Measurements from ENCODE around the gene AFMID. TPM values are rescaled to one million over a fixed set of nuclear protein-coding genes. Genes with fewer than 3 reads are reported as not detected.

The AFMID gene
- total and polyA plus RNA-seq, 2 experiments from 2014 or later: 38.0 to 47.5 TPM

DNA sequence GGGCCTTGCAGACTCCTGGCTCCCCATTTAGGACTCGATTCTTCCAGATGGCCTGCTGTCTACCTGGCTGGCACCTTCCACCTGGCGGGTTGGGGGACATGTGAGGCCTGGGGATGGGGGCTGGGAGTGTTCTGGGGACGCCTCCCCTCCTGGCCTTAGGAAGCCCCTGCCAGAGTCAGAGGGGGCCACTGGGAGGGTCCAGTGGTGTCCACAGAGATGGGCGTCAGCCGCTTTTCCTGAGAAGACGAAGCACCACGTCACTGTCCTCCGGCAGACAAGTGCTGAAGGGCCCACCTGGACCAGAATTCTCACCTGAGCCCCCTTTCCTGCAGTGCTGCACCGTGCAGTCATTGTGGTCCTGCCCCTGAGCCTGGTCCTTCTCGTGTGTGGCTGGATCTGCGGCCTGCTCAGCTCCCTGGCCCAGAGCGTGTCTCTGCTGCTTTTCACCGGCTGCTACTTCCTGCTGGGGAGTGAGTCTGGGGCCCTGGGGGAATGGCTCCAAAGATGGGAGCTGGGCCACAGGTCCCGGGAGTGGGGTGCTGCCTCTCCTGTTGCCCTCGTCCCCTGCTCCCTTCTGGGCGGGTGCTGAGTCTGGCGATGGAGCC is 47.2 kb downstream of the AFMID start:
- Mint-ChIP-seq H3K36me3 (ENCODE audit: low read depth) (no peaks in the 10 kb centered on the region), H3K9me3 (no peaks in the 10 kb centered on the region), H3K4me1 (peaks cover 3% of the 10 kb centered on the region), H3K27me3 (ENCODE audit: insufficient read depth, low read depth, poor library complexity) (peaks cover 23% of the 10 kb centered on the region), H3K4me3 (no peak overlapping the region), H3K27ac (no peak overlapping the region)
- no peaks in the 10 kb centered on the region for H3K79me2 ChIP-seq (replicated peaks; ENCODE audit: insufficient read depth)
- H3K36me3 ChIP-seq (ENCODE audit: insufficient read depth): no peaks in the 10 kb centered on the region
- no peak overlapping the region for H2AFZ ChIP-seq
- no peak overlapping the region for H3K4me3 ChIP-seq
- no peaks in the 10 kb centered on the region for H3F3A ChIP-seq (replicated peaks; ENCODE audit: low read depth)
- no peaks in the 10 kb centered on the region for H4K20me1 ChIP-seq (replicated peaks; ENCODE audit: insufficient read depth)
- no peaks in the 10 kb centered on the region for H3K4me1 ChIP-seq (ENCODE audit: insufficient read depth)
- no peak for DNase-seq (ENCODE audit: low spot score)
- ATAC-seq: no peak
- H3K27ac ChIP-seq (ENCODE audit: low read depth): no peak overlapping the region
- H3K4me2 ChIP-seq: no peak overlapping the region
- TF ChIP-seq STAT1 (IDR thresholded peaks at IDR 0.05; ENCODE audit: unreplicated experiment) (no peak), ZNF331 (CRISPR knock-in tag; IDR thresholded peaks at IDR 0.05; ENCODE audit: low read depth) (no peak), CREB1 (CRISPR knock-in tag; IDR thresholded peaks at IDR 0.05; ENCODE audit: low read depth) (no peak), ZNF114 (CRISPR knock-in tag; IDR thresholded peaks at IDR 0.05) (no peak), EZH2 (IDR thresholded peaks at IDR 0.05; ENCODE audit: low read depth, unreplicated experiment) (no peak), CTCF (conservative IDR thresholded peaks at IDR 0.05; ENCODE audit: low read depth in 2 of 2) (no peak), JUNB (IDR thresholded peaks at IDR 0.05; ENCODE audit: unreplicated experiment) (no peak), POLR2AphosphoS5 (IDR thresholded peaks at IDR 0.05; ENCODE audit: low read depth) (no peak), EZH2phosphoT487 (IDR thresholded peaks at IDR 0.05; ENCODE audit: unreplicated experiment) (no peak), NANOG (IDR thresholded peaks at IDR 0.05; ENCODE audit: borderline replicate concordance) (no peak)
- TF ChIP-seq, protein P1, sequence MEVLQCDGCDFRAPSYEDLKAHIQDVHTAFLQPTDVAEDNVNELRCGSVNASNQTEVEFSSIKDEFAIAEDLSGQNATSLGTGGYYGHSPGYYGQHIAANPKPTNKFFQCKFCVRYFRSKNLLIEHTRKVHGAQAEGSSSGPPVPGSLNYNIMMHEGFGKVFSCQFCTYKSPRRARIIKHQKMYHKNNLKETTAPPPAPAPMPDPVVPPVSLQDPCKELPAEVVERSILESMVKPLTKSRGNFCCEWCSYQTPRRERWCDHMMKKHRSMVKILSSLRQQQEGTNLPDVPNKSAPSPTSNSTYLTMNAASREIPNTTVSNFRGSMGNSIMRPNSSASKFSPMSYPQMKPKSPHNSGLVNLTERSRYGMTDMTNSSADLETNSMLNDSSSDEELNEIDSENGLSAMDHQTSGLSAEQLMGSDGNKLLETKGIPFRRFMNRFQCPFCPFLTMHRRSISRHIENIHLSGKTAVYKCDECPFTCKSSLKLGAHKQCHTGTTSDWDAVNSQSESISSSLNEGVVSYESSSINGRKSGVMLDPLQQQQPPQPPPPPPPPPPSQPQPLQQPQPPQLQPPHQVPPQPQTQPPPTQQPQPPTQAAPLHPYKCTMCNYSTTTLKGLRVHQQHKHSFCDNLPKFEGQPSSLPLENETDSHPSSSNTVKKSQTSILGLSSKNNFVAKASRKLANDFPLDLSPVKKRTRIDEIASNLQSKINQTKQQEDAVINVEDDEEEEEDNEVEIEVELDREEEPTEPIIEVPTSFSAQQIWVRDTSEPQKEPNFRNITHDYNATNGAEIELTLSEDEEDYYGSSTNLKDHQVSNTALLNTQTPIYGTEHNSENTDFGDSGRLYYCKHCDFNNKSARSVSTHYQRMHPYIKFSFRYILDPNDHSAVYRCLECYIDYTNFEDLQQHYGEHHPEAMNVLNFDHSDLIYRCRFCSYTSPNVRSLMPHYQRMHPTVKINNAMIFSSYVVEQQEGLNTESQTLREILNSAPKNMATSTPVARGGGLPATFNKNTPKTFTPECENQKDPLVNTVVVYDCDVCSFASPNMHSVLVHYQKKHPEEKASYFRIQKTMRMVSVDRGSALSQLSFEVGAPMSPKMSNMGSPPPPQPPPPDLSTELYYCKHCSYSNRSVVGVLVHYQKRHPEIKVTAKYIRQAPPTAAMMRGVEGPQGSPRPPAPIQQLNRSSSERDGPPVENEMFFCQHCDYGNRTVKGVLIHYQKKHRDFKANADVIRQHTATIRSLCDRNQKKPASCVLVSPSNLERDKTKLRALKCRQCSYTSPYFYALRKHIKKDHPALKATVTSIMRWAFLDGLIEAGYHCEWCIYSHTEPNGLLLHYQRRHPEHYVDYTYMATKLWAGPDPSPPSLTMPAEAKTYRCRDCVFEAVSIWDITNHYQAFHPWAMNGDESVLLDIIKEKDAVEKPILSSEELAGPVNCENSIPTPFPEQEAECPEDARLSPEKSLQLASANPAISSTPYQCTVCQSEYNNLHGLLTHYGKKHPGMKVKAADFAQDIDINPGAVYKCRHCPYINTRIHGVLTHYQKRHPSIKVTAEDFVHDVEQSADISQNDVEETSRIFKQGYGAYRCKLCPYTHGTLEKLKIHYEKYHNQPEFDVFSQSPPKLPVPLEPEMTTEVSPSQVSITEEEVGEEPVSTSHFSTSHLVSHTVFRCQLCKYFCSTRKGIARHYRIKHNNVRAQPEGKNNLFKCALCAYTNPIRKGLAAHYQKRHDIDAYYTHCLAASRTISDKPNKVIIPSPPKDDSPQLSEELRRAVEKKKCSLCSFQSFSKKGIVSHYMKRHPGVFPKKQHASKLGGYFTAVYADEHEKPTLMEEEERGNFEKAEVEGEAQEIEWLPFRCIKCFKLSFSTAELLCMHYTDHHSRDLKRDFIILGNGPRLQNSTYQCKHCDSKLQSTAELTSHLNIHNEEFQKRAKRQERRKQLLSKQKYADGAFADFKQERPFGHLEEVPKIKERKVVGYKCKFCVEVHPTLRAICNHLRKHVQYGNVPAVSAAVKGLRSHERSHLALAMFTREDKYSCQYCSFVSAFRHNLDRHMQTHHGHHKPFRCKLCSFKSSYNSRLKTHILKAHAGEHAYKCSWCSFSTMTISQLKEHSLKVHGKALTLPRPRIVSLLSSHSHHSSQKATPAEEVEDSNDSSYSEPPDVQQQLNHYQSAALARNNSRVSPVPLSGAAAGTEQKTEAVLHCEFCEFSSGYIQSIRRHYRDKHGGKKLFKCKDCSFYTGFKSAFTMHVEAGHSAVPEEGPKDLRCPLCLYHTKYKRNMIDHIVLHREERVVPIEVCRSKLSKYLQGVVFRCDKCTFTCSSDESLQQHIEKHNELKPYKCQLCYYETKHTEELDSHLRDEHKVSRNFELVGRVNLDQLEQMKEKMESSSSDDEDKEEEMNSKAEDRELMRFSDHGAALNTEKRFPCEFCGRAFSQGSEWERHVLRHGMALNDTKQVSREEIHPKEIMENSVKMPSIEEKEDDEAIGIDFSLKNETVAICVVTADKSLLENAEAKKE (CRISPR knock-in tag; IDR thresholded peaks at IDR 0.05): no peak
- TF ChIP-seq, protein P2, sequence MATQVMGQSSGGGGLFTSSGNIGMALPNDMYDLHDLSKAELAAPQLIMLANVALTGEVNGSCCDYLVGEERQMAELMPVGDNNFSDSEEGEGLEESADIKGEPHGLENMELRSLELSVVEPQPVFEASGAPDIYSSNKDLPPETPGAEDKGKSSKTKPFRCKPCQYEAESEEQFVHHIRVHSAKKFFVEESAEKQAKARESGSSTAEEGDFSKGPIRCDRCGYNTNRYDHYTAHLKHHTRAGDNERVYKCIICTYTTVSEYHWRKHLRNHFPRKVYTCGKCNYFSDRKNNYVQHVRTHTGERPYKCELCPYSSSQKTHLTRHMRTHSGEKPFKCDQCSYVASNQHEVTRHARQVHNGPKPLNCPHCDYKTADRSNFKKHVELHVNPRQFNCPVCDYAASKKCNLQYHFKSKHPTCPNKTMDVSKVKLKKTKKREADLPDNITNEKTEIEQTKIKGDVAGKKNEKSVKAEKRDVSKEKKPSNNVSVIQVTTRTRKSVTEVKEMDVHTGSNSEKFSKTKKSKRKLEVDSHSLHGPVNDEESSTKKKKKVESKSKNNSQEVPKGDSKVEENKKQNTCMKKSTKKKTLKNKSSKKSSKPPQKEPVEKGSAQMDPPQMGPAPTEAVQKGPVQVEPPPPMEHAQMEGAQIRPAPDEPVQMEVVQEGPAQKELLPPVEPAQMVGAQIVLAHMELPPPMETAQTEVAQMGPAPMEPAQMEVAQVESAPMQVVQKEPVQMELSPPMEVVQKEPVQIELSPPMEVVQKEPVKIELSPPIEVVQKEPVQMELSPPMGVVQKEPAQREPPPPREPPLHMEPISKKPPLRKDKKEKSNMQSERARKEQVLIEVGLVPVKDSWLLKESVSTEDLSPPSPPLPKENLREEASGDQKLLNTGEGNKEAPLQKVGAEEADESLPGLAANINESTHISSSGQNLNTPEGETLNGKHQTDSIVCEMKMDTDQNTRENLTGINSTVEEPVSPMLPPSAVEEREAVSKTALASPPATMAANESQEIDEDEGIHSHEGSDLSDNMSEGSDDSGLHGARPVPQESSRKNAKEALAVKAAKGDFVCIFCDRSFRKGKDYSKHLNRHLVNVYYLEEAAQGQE (IDR thresholded peaks at IDR 0.05; ENCODE audit: unreplicated experiment): no peak
- TF ChIP-seq, protein P3, sequence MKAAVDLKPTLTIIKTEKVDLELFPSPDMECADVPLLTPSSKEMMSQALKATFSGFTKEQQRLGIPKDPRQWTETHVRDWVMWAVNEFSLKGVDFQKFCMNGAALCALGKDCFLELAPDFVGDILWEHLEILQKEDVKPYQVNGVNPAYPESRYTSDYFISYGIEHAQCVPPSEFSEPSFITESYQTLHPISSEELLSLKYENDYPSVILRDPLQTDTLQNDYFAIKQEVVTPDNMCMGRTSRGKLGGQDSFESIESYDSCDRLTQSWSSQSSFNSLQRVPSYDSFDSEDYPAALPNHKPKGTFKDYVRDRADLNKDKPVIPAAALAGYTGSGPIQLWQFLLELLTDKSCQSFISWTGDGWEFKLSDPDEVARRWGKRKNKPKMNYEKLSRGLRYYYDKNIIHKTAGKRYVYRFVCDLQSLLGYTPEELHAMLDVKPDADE (IDR thresholded peaks at IDR 0.05): no peak
- no peaks in the 10 kb centered on the region for H3K9me2 ChIP-seq (ENCODE audit: insufficient read depth)
- peaks cover 26% of the 10 kb centered on the region for H3K27me3 ChIP-seq (ENCODE audit: insufficient read depth)
